Duodenal mucosa (tissue), 2 donors: ENCODE results near the gene RNFT2.

Experiments
- H3K27ac ChIP-seq: one replicate; pipeline ENCODE4 v1.7.0; 2013; ENCODE audit warnings: low read depth, low read length
- H3K27me3 ChIP-seq, 2 donors: one replicate each; pipeline ENCODE4 v1.7.0; 2013; ENCODE audit warnings: low read length in 2 of 2, control low read depth in 1 of 2; ENCODE audit not compliant: insufficient read depth in 2 of 2, control insufficient read depth in 1 of 2
- H3K36me3 ChIP-seq, 2 donors: one replicate each; pipeline ENCODE4 v1.7.0; 2013; ENCODE audit warnings: low read length in 2 of 2, control low read depth in 1 of 2; ENCODE audit not compliant: insufficient read depth in 2 of 2, control insufficient read depth in 1 of 2
- H3K4me1 ChIP-seq, 2 donors: one replicate each; pipeline ENCODE4 v1.7.0; 2013; ENCODE audit warnings: low read length in 2 of 2, control low read depth in 1 of 2; ENCODE audit not compliant: insufficient read depth in 2 of 2, control insufficient read depth in 1 of 2
- H3K4me3 ChIP-seq, 2 donors: one replicate each; pipeline ENCODE4 v1.7.0; 2013; ENCODE audit warnings: low read length in 2 of 2, low read depth in 1 of 2
- H3K9ac ChIP-seq, 2 donors: one replicate each; pipeline ENCODE4 v1.7.0; 2013; ENCODE audit warnings: low read length in 2 of 2, low read depth in 1 of 2
- H3K9me3 ChIP-seq, 2 donors: one replicate each; pipeline ENCODE4 v1.7.0; 2013; ENCODE audit warnings: low read length in 2 of 2, control low read depth in 1 of 2; ENCODE audit not compliant: control insufficient read depth in 1 of 2

Gene RNFT2

GRCh38 chr12:116790066-116790465, 52.0 kb downstream of the RNFT2 start:
- H3K36me3 ChIP-seq: no peaks in the 10 kb centered on the region
- H3K4me1 ChIP-seq: no peaks in the 10 kb centered on the region
- H3K27me3 ChIP-seq: no peaks in the 10 kb centered on the region
- no peak overlapping the region for H3K9ac ChIP-seq
- no peaks in the 10 kb centered on the region for H3K9me3 ChIP-seq
- H3K27ac ChIP-seq: no peak overlapping the region
- H3K4me3 ChIP-seq: no peak overlapping the region

- Histone ChIP-seq H3K4me1 (peaks cover 0 to 3% of the 10 kb centered on the region in 2 donors), H3K27ac (no peak overlapping the region)
These were observed 54.3 kb downstream of the RNFT2 start for GRCh38 chr12:116792403-116792802.

GRCh38 chr12:116794725-116795124, 56.6 kb downstream of the RNFT2 start:
- no peaks in the 10 kb centered on the region for H3K27me3 ChIP-seq
- peaks cover 3 to 6% of the 10 kb centered on the region in 2 donors for H3K9me3 ChIP-seq
- no peaks in the 10 kb centered on the region for H3K36me3 ChIP-seq
- H3K4me3 ChIP-seq: no peak overlapping the region
- H3K9ac ChIP-seq: no peak overlapping the region
- peaks cover 0 to 3% of the 10 kb centered on the region in 2 donors for H3K4me1 ChIP-seq
- H3K27ac ChIP-seq: no peak overlapping the region

More at GRCh38 chr12:116792403-116792802, 54.3 kb downstream of the RNFT2 start:
- no peak overlapping the region for H3K9ac ChIP-seq
- H3K4me3 ChIP-seq: no peak overlapping the region
- H3K27me3 ChIP-seq: no peaks in the 10 kb centered on the region
- no peaks in the 10 kb centered on the region for H3K9me3 ChIP-seq
- H3K36me3 ChIP-seq: no peaks in the 10 kb centered on the region

- peaks cover 0 to 3% of the 10 kb centered on the region in 2 donors for H3K4me1 ChIP-seq
- no peak overlapping the region for H3K9ac ChIP-seq
- peaks cover 3 to 6% of the 10 kb centered on the region in 2 donors for H3K9me3 ChIP-seq
- H3K4me3 ChIP-seq: no peak overlapping the region
- no peaks in the 10 kb centered on the region for H3K36me3 ChIP-seq
- no peaks in the 10 kb centered on the region for H3K27me3 ChIP-seq
- H3K27ac ChIP-seq: no peak overlapping the region
These were observed 59.8 kb downstream of the RNFT2 start for GRCh38 chr12:116797885-116798284.

GRCh38 chr12:116798719-116799118, 60.6 kb downstream of the RNFT2 start:
- Histone ChIP-seq H3K9me3 (peaks cover 3 to 6% of the 10 kb centered on the region in 2 donors), H3K4me1 (peaks cover 0 to 3% of the 10 kb centered on the region in 2 donors), H3K9ac (no peak overlapping the region), H3K36me3 (no peaks in the 10 kb centered on the region), H3K4me3 (no peak overlapping the region), H3K27me3 (no peaks in the 10 kb centered on the region), H3K27ac (no peak overlapping the region)

- no peak overlapping the region for H3K4me3 ChIP-seq
- H3K4me1 ChIP-seq: peaks cover 0 to 3% of the 10 kb centered on the region in 2 donors
- no peak overlapping the region for H3K27ac ChIP-seq
- H3K9me3 ChIP-seq: peaks cover 3 to 6% of the 10 kb centered on the region in 2 donors
- no peaks in the 10 kb centered on the region for H3K36me3 ChIP-seq
- H3K27me3 ChIP-seq: no peaks in the 10 kb centered on the region
- no peak overlapping the region for H3K9ac ChIP-seq
These were observed 61.8 kb downstream of the RNFT2 start for GRCh38 chr12:116799955-116800354.

- Histone ChIP-seq H3K4me3 (no peak overlapping the region), H3K9ac (no peak overlapping the region), H3K27ac (no peak overlapping the region), H3K4me1 (no peaks in the 10 kb centered on the region), H3K9me3 (peaks cover 3 to 6% of the 10 kb centered on the region in 2 donors), H3K36me3 (no peaks in the 10 kb centered on the region), H3K27me3 (no peaks in the 10 kb centered on the region)
These were observed 62.8 kb downstream of the RNFT2 start for GRCh38 chr12:116800918-116801317.

- Histone ChIP-seq H3K27me3 (no peaks in the 10 kb centered on the region), H3K4me1 (no peaks in the 10 kb centered on the region), H3K4me3 (no peak overlapping the region), H3K36me3 (no peaks in the 10 kb centered on the region), H3K9ac (no peak overlapping the region), H3K27ac (no peak overlapping the region), H3K9me3 (peaks cover 3 to 6% of the 10 kb centered on the region in 2 donors)
These were observed 63.9 kb downstream of the RNFT2 start for GRCh38 chr12:116802018-116802417.

- no peaks in the 10 kb centered on the region for H3K36me3 ChIP-seq
- H3K4me1 ChIP-seq: no peaks in the 10 kb centered on the region
- H3K27me3 ChIP-seq: no peaks in the 10 kb centered on the region
- peaks cover 3 to 6% of the 10 kb centered on the region in 2 donors for H3K9me3 ChIP-seq
- H3K9ac ChIP-seq: no peak overlapping the region
- H3K4me3 ChIP-seq: no peak overlapping the region
- H3K27ac ChIP-seq: no peak overlapping the region
These were observed 65.1 kb downstream of the RNFT2 start for GRCh38 chr12:116803013-116803736.

GRCh38 chr12:116804051-116804450, 65.9 kb downstream of the RNFT2 start:
- Histone ChIP-seq H3K27ac (no peak overlapping the region), H3K9me3 (peaks cover under 1 to 6% of the 10 kb centered on the region in 2 donors), H3K9ac (no peak overlapping the region), H3K4me3 (no peak overlapping the region), H3K27me3 (no peaks in the 10 kb centered on the region), H3K36me3 (no peaks in the 10 kb centered on the region), H3K4me1 (no peaks in the 10 kb centered on the region)
